Daoy (cell line): Measurements from ENCODE around the gene ATRIP. TPM values are rescaled to one million over a fixed set of nuclear protein-coding genes. Genes with fewer than 3 reads are reported as not detected.
"Not testable (repeated sequence)": the region's sequence is repeated elsewhere in the genome, so short reads cannot be mapped to it uniquely, and the experiment has no call there.

Experiments
- DNase-seq: peaks from one replicate; pipeline ENCODE4 v3.0.0-alpha.2; 2015; ENCODE audit warnings: low read depth
- total RNA-seq: library from RNA; depleted of rRNA; stranded (reverse); fragments of >200 nt; shearing (Covaris generic); gene quantifications from 2 replicates; pipeline ENCODE4 v1.2.3, GENCODE V29; 2014

ATRIP gene
- total RNA-seq, 1 experiment from 2014 or later = 6.4 TPM

DNA sequence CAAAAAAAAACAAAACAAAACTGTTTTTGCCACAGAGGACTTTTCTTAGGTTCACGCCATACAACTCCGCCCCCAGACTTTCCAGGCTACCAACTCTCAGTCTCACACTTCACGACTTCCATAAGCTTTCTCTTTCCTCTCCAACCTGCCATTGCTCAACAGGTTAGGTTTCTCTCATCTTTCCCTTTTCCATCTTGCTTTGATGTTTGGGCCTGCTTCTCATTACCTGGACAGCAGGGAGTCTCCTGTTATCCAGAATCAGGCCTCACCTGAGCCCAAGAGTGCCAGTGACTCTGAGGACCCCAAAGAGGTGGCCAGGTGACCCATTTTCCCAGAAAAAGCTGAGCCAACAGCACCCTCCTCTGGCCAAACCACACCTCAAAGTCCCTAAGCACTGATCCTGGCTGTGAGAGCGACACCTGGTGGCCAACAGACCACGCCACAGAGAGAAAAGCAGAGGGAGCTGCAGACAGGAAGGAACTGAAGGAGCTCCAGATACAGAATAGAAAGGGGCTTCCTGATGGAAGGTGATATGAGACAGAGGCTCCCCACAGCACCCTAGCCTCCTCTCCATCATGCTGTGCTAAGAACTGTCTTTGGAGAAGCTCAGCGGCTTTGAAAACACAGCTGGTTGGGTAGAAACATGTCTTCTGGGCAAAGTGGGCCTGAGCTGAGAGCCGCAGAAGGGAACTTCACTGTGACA is 10.6 kb upstream of the ATRIP start:
- peak; percentile 83 for DNase-seq

DNA sequence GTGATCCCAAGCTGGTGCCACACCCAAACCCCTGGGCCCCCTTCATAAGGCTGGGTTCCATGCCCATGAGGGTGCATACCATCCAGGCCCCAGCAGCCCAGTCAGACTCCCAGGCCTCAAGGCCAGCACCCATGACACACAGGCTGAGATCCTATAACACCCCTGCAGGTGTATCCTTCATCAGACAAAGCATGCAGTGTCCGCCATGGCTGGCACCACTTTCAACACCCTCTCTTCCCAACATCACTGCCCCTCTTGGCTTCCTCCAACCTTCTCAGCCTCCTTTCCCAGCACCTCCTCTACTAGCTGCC is 10.1 kb upstream of the ATRIP start:
- DNase-seq = no peak

GRCh38 chr3:48436855-48437254 is 9.7 kb upstream of the ATRIP start:
- no peak for DNase-seq

- no peak for DNase-seq
These were observed 8.7 kb upstream of the ATRIP start for GRCh38 chr3:48437812-48438211.

DNA sequence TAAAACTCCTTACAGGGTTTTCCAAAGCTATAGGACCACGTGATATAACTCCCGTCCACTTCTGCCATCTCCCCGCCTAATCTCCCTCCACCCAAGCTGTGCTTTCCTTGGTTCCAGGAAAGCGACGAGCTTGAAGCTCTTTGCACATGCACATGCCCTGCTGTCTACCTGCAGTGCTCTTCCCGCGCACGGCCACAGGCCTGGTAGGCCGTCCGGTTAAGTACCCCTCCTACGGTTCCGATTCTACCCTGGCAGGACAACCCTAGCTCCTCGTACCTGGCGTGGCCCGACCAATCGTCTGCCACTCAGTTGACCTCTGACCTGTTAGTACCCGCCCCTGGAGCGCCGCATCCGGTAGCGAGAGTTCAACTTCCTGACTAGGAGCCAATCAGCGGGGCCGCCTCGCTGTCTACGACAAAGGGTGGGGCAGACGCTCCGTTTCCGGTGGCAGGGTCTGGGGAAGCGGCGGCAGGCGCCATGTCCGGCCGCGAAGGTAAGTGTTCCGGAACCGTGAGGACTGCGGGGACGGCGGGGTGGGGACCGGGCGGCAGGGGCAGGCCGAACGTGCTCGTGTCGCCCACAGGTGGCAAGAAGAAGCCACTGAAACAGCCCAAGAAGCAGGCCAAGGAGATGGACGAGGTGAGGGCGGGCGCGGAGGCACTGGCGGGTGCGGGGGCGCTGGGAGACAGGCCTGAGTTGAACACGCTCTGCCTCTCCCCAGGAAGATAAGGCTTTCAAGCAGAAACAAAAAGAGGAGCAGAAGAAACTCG is 6.5 kb upstream of the ATRIP start, which contains the start of the genes CCDC51 and TMA7:
Gene CCDC51, minus strand, starts transcription at position 300 of the 770 bp plus-strand sequence. CDS start 4,991 bp downstream, outside the sequence.
Gene TMA7, plus strand, starts transcription at position 438 of the 770 bp plus-strand sequence. Its CDS starts 40 bp downstream, at position 478.
- DNase-seq = peak; percentile 96

GRCh38 chr3:48440590-48440958 is 6.0 kb upstream of the ATRIP start:
- no peak for DNase-seq

GRCh38 chr3:48441940-48442339 is 4.6 kb upstream of the ATRIP start:
- no peak for DNase-seq

- DNase-seq = no peak
These were observed 1.2 kb upstream of the ATRIP start for GRCh38 chr3:48445277-48445882.

GRCh38 chr3:48446043-48446424 is 503 bp upstream of the ATRIP start:
- DNase-seq = no peak

GRCh38 chr3:48451270-48451669 is 4.7 kb downstream of the ATRIP start:
- no peak for DNase-seq

GRCh38 chr3:48456456-48456855 is 9.9 kb downstream of the ATRIP start:
- DNase-seq = no peak

- DNase-seq = no peak
These were observed 12.8 kb downstream of the ATRIP start for GRCh38 chr3:48459331-48459730.

DNA sequence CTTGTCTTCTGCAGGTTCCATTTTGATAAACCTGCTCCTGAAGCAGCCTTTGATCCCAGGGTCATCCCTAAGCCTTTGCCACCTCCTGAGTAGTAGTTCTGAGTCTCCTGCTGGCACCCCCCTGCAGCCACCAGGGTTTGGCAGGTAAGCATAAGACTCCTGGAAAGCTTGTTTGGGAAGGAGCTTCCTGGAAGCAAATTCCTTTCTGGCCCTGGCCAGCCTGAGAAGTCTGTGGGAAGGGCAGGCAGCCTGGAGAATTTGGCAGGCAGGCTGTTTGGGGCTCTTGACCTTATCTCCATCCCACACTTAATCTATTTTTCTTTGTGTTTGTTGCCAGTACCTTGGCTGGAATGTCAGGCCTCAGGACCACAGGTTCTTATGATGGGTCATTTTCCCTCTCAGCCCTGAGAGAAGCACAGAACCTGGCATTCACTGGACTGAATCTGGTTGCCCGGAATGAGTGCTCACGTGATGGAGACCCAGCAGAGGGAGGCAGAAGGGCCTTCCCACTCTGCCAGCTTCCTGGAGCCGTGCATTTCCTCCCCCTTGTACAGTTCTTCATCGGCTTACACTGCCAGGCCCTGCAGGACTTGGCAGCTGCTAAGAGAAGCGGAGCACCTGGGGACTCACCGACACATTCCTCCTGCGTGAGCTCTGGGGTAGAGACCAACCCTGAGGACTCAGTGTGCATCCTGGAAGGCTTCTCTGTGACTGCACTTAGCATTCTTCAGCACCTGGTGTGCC is 13.4 kb downstream of the ATRIP start:
- DNase-seq = no peak

- DNase-seq = no peak
These were observed 14.0 kb downstream of the ATRIP start for GRCh38 chr3:48460517-48460902.

DNA sequence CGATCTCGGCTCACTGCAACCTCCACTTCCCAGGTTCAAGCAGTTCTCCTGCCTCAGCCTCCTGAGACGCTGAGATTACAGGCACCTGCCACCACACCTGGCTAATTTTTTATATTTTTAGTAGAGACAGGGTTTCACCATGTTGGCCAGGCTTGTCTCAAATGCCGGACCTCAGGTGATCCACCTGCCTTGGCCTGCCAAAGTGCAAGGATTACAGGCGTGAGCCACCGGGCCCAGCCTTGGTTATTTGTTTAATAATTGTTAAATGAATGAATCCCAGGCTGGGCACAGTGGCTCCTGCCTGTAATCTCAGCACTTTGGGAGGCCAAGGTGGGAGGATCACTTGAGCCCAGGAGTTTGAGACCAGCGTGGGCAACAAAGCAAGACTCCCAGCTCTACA is 15.2 kb downstream of the ATRIP start:
- not testable (repeated sequence) for DNase-seq

GRCh38 chr3:48463703-48464102 is 17.2 kb downstream of the ATRIP start:
- no peak for DNase-seq

GRCh38 chr3:48464713-48465221 is 18.2 kb downstream of the ATRIP start:
- no peak for DNase-seq

GRCh38 chr3:48465237-48465530 is 18.6 kb downstream of the ATRIP start:
- DNase-seq = no peak

GRCh38 chr3:48465531-48466378 is 19.2 kb downstream of the ATRIP start:
- DNase-seq = peak; percentile 98

- DNase-seq = no peak
These were observed 20.0 kb downstream of the ATRIP start for GRCh38 chr3:48466386-48467109.

DNA sequence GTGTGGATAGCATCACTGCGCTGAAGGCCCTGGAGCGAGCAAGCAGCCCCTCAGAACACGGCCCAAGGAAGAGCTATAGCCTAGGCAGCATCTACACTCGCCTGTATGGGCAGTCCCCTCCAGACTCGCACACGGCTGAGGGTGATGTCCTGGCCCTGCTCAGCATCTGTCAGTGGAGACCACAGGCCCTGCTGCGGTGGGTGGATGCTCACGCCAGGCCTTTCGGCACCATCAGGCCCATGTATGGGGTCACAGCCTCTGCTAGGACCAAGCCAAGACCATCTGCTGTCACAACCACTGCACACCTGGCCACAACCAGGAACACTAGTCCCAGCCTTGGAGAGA is 20.5 kb downstream of the ATRIP start:
- no peak for DNase-seq
